ENCODE data around the gene ACP7. TPM values are rescaled to one million over a fixed set of nuclear protein-coding genes. Genes with fewer than 3 reads are reported as not detected.
A peak's percentile ranks its signal among the peaks of the same experiment; 100 is the strongest.

Gene ACP7
- total and polyA plus RNA-seq, 9 of the 15 experiments (the other 6 are each of a cell fraction or from before 2014, with no cell fraction given): not detected

GRCh38 chr19:39110263-39110967, 26.2 kb downstream of the ACP7 start:
- POLR2A ChIA-PET: interaction anchor here (0.7 kb wide), 1 partner anchor 11 kb away, joined by 3 read pairs; no protein-coding TSS in a partner anchor
- Histone ChIP-seq H3K36me3 (ENCODE audit: control insufficient read depth, insufficient read depth, low read length) (no peaks in the 10 kb centered on the region), H3K79me2 (ENCODE audit: control insufficient read depth, insufficient read depth, low read length) (no peaks in the 10 kb centered on the region), H3K9me3 (replicated peaks; ENCODE audit: control insufficient read depth, insufficient read depth, low read depth, low read length) (no peaks in the 10 kb centered on the region), H3K4me3 (no peak overlapping the region), H2AFZ (ENCODE audit: low read depth, low read length) (no peak overlapping the region), H3K4me1 (replicated peaks in 1 of 2; ENCODE audit: control insufficient read depth in 2 of 2, insufficient read depth in 2 of 2, low read length in 2 of 2) (peaks cover 0 to 23% of the 10 kb centered on the region in 2 experiments; a peak in 3 of 5 replicates), H3K9me1 (ENCODE audit: control insufficient read depth, insufficient read depth, low read length) (no peaks in the 10 kb centered on the region), H3K27ac (ENCODE audit: extremely low read depth, low read depth, low read length) (no peak overlapping the region), H3K9ac (ENCODE audit: insufficient read depth in 1 of 2, low read depth in 2 of 2, low read length in 2 of 2) (no peak overlapping the region), H3K4me2 (ENCODE audit: insufficient read depth, low read length) (no peak overlapping the region), H4K20me1 (replicated peaks; ENCODE audit: control insufficient read depth, insufficient read depth, low read length) (no peaks in the 10 kb centered on the region), H3K27me3 (ENCODE audit: control insufficient read depth in 2 of 2, insufficient read depth in 2 of 2, low read length in 2 of 2) (peaks cover 15 to 46% of the 10 kb centered on the region in 2 experiments; a peak in 4 of 5 replicates)
- 7% methylated on average over 15 of the region's 16 CpGs for WGBS (ENCODE audit: insufficient coverage, low coverage, missing lambda C conversion rate)
- intact Hi-C loops (cut with micrococcal nuclease) (no loop called here), in situ Hi-C loops (cut with MboI) (loop anchor here (10.0 kb wide), 1 partner anchor 146 kb away; no protein-coding TSS in a partner anchor)
- FAIRE-seq (peak; percentile 82), ATAC-seq (peak; percentile 89), DNase-seq (ENCODE audit: extremely low read depth in 1 of 4, low spot score in 3 of 4) (peak; percentile 66 to 73 (median 70))
- BruUV-seq (replicated peaks): no TSS peak
- CTCF ChIA-PET (ENCODE audit: low intra/inter-chr PET ratio): interaction anchor here (1.1 to 2.1 kb wide), 3 partner anchors 218 to 302 kb away, joined by 4 to 14 read pairs (median 9); partner anchors contain the start of gene PLEKHG2
- TF ChIP-seq HNRNPL (IDR thresholded peaks at IDR 0.05; ENCODE audit: low read depth, low read length) (peak; percentile 83; the same call in 1 of the 2 replicates), SNIP1 (IDR thresholded peaks at IDR 0.05; ENCODE audit: low read depth) (no peak), ZNF696 (CRISPR knock-in tag; conservative IDR thresholded peaks at IDR 0.05) (no peak), RB1 (IDR thresholded peaks at IDR 0.05; ENCODE audit: low read depth) (peak; percentile 48; the same call in 1 of the 2 replicates), STAG1 (CRISPR knock-in tag; IDR thresholded peaks at IDR 0.05; ENCODE audit: borderline replicate concordance) (peak; percentile 62; the same call in 1 of the 2 replicates), NFIC (IDR thresholded peaks at IDR 0.05) (0 out of 2 replicates have a peak, but pooled peaks have one; percentile 10), CTCFL (IDR thresholded peaks at IDR 0.05; ENCODE audit: borderline replicate concordance, insufficient read depth, low read depth, low read length, poor library complexity, severe bottlenecking) (peak; percentile 4), MYNN (IDR thresholded peaks at IDR 0.05) (peak; percentile 79; the same call in 1 of the 2 replicates), MYNN (CRISPR knock-in tag; IDR thresholded peaks at IDR 0.05) (no peak), MTA3 (IDR thresholded peaks at IDR 0.05; ENCODE audit: borderline replicate concordance) (peak; percentile 38; the same call in 1 of the 2 replicates), CTCF (IDR thresholded peaks at IDR 0.05 in 2 of 3, conservative IDR thresholded peaks at IDR 0.05 in 1 of 3; ENCODE audit: insufficient read depth in 2 of 3, low read depth in 1 of 3, low read length in 3 of 3) (peak; percentile 70 to 89 (median 79)), THRB (CRISPR knock-in tag; conservative IDR thresholded peaks at IDR 0.05) (0 out of 2 replicates have a peak, but pooled peaks have one; percentile 35), FOXA1 (IDR thresholded peaks at IDR 0.05; ENCODE audit: borderline replicate concordance) (no peak), CREM (IDR thresholded peaks at IDR 0.05; ENCODE audit: low read depth) (0 out of 2 replicates have a peak, but pooled peaks have one; percentile 26)

All from K562 (cell line).